Epithelial cell of esophagus (primary cell): ENCODE measurements around the gene YY2.

Experiments
- DNase-seq: peaks from one replicate; pipeline ENCODE4 v3.0.0; 2010; ENCODE audit warnings: low read depth
- H3K4me3 ChIP-seq: 2 replicates; pipeline ENCODE4 v1.5.1; 2011; ENCODE audit warnings: mild to moderate bottlenecking, low read length, control low read depth
- TF ChIP-seq, protein P1 (sequence below): IDR thresholded peaks from 2 replicates; pipeline ENCODE4 v1.5.1; 2011; ENCODE audit warnings: low read depth, mild to moderate bottlenecking, low read length, control low read depth, inconsistent platforms; ENCODE audit not compliant: insufficient read depth; ENCODE audit errors: missing control alignments

YY2 gene

DNA sequence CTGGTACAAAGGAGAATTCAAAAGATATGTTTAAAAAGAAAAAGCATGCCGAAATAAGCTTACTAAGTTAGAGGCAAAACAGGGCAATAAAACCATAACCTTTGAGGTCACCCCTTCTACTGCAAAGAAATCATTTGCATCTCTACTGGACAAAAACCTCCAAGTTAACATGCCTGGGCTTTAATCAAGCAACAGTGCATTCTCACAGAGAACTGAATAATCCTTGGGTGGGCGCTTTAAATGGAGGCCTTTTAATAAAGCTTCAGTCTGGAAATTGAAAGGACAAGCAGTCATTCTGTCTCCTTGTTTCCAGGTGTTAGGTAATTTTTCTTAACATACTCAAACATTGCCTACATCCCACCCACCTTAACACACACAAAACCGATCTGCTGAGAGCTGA is 50.2 kb downstream of the YY2 start:
- TF ChIP-seq, protein P1, sequence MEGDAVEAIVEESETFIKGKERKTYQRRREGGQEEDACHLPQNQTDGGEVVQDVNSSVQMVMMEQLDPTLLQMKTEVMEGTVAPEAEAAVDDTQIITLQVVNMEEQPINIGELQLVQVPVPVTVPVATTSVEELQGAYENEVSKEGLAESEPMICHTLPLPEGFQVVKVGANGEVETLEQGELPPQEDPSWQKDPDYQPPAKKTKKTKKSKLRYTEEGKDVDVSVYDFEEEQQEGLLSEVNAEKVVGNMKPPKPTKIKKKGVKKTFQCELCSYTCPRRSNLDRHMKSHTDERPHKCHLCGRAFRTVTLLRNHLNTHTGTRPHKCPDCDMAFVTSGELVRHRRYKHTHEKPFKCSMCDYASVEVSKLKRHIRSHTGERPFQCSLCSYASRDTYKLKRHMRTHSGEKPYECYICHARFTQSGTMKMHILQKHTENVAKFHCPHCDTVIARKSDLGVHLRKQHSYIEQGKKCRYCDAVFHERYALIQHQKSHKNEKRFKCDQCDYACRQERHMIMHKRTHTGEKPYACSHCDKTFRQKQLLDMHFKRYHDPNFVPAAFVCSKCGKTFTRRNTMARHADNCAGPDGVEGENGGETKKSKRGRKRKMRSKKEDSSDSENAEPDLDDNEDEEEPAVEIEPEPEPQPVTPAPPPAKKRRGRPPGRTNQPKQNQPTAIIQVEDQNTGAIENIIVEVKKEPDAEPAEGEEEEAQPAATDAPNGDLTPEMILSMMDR = no peak
- no peak overlapping the region for H3K4me3 ChIP-seq
- DNase-seq = no peak

- TF ChIP-seq, protein P1 = no peak
- no peak for DNase-seq
- H3K4me3 ChIP-seq = no peak overlapping the region
Measured at GRCh38 chrX:21907260-21907659, 51.5 kb downstream of the YY2 start.
